Activated CD4-positive, alpha-beta T cell treated with anti-CD3 and anti-CD28 coated beads, Interleukin-2, amount 50 U/mL, for 4 hours (primary cell): ENCODE measurements around the gene CELF1.

Source experiments
- DNase-seq, 2 experiments: peaks; one replicate each; pipeline ENCODE4 v3.0.0-alpha.2; 2020

The CELF1 gene

DNA sequence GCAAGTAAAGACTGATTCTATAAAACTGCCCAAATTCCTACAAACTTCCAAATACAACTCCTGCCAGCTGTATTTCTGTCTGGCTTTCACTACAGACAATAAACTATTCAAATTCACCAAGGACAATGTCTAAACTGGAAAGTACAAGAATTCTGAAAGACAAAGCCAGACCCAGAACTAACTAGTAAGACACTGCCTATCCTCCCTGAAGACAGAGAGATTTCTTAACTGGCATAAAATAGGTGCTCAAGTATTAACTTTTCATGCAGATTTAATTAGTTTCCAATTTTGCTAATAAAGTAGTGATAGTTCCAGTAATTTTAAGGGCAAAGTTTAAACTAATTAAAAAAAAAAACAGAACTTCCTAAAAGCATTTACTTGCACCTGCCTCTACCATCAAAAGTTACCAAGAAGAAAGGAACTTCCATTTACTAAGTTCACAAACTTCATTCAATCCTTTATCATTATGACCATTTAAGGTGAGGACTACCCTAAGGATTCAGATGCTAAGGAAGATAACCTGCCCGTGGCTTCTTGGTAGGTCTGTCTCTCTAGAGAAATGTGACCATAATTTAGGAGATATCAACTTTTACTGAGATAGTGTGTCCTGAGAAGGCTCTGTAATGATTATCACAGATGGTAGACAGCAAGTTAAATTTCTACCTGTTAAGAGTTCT, 45.2 kb downstream of the CELF1 start:
- DNase-seq: no peak

DNA sequence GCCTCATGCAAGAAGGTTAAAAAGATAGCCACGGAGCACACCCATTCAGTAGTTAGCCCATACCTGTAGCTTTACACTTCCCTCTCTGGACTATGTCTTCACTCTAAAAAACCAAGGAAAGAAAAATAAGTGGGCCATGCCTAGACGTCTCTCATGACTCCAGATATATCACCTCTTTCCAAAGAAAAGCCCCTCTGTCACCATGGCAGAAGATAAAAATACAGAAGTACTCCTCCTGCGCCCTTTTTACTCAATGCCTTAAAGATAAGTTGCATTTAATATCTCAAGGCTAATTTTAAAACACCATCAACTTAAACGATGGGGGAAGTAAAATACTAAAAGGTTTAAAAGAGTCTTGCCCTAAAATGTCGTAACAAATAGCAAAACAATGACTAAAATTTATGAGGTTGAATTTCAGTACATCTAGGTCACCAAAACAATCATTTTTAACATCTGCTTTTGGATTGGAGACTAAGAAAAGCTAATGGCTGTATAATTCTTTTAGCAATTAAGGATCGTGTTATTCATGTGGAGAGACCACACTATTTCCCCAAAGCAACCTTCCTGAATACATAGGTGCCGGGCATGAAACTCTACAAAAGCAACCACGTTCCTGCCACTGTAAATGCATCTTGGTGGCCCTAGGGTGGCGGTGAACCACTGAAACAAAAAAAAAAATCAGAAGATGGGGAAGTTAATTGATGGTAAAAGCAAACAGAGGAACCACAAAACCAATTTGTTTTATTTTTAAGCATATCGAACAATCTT, 46.0 kb downstream of the CELF1 start:
- no peak for DNase-seq

DNA sequence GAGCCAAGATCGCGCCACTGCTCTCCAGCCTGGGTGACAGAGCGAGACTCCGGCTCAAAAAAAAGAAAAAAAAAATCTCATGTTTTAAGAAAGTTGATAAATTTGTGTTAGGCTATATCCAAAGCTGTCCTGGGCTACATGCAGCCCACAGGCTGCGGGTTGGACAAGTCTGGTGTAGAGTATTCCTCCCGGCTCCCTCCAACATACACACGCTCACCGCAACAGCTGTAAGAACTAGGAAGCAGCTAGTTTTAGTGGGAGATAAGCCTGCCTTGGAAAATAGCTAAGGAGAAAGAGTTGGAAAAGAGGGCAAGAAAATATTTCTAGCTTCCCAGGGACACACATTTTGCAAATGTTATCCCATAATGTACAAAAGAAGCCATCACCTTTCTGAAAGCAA, 46.6 kb downstream of the CELF1 start:
- no peak for DNase-seq

DNA sequence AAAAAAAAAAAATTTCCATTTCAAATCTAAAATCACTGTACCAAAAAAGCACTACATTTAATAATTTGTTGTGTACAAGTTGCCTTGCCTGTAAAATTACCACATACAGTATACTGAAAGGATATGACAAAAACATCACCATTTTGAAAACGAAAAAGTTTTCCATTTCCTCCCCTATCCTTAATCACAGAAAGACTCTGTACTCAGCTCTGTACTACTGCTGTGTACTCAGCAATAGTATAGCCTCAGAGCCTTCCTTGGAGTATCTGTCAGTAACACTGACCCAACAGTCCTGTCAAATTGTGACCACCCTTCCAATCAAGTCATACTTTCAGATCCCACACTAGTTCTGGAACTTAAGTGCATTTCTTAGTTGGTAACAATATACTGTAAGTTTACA, 48.0 kb downstream of the CELF1 start:
- no peak for DNase-seq

DNA sequence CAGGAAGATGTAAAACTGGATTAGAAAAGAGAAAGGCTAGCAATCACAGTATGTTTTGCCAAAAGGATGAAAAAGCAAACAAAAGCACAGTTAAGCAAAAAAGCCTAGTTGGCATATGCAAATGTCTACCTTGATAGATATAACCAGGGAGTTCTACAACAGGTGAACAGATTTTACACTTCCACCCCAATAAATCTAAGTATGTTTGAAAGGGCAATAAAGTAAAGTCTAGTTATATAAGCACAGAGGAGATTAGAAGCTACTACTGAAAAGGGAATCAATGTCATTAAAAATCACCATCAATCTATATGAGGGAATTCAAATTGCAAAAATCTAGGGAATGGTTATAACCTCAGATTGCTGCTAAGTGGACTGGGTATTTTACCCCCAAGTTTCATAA, 49.7 kb downstream of the CELF1 start:
- DNase-seq: no peak

DNA sequence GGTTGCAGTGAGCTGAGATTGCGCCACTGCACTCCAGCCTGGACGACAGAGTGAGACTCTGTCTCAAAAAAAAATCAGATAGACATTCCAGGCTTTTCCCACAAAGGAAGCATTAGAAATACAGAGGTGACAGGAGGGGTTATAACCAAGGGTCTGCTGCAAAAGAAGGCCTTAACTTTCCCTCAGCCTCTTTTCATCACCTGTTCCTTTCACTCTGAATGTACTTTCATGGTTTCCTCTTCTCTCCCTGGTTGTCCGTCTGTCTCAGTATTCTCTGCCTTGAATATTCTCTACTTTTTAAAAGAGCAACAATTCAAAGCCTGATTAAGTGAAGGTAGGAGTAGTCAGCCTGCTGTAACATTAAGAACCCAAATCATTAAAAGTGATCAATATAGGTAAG, 50.2 kb downstream of the CELF1 start:
- DNase-seq: no peak

DNA sequence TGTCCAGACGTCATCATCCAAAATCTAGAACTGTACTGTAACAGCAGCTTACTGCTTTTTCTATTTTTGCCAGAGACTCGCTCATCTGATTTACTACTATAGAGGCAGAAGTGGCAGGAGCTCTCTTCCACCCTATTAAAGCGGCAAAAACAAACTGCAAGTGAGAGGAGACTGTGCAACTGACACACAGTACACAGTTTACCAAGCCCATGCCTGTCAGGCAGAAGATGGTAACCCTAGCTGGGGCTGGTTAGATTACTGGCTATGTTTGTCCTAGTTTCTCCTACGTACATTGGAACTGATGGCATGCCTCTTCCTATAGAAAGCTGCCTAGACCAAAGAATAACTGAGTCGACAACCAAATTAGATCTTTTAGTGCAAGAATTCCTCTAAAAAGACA, 51.8 kb downstream of the CELF1 start:
- no peak for DNase-seq

DNA sequence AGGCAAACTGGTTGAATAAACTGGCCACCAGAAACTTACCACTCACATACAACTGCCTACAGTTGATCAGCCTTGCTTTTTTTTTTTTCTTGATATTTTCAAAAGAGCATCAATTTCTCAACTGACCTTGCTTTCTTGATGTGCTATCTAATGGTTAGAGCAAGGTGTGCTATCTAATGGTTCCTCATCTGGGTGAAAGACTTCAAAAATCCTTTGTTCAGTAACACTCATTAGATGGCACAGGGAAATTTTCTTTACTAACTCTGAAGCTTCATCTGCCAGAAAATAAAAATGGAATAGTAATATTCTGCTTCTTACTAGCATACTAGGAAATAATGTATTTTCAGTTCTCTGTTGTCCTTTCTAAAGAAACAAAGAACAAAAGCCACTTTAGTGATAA, 52.8 kb downstream of the CELF1 start:
- no peak for DNase-seq

DNA sequence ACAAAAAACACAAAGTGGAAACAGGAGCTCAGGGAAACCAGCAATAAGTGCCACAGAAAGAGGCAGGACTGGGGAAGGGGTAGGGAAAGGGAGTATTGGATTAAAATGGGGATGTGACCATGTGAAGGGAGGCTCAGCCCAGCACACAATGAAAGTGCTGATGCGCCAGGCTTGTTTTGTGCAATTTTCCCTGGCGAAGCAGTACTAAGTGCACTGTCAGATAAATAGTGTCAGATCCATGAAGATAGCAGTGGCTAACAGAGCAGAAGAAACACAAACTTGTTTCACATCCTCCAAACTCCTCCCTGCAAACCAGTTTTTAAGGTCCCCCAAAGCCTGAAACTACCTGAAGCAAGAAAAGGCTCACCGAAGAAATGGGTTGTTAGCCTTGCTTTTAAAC, 53.3 kb downstream of the CELF1 start:
- DNase-seq: no peak

DNA sequence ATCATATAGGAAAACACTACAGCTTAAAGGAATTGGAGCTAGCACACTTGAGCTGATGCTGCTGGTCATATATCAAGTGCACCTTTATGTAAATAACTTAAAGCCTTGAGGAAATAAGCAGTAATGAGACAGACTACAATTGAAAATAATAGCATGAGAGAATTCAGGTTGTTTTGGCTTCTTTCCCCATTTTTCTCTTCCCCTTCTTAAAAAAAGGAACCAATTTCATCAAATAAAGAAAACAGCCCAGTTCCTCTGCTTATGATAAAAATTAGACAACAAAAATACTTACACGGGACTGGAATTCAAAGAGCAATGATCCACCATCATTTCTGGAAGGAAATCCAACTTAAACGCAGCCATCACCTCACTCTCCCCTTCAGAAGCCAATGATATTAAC, 53.8 kb downstream of the CELF1 start:
- DNase-seq: no peak

DNA sequence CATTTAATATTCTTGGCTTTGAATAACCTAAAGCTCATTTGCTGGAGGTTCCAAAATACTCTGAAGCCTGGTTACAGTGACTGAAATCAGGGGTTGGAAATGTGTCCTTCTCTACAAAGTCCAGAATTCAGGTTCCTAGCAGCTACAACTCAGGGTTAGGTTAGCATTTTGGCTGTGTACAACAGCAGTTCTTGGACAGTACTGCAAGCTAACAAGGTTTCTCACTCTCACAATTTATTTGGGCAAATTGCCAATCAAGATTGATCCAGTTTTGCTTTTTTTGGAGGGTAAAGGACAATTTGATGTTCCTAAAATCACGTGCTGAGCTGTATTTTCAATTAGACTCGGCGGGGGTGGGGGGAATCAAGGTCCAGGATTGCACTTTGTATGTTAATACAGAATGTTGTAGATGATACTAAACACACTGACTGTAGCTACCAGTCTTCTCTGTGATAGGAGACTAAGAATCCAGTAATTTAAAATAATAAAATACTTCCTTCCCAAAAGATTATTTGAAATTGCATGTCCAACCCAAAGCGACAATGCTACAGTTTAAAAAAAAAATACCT, 54.3 kb downstream of the CELF1 start:
- DNase-seq: no peak

DNA sequence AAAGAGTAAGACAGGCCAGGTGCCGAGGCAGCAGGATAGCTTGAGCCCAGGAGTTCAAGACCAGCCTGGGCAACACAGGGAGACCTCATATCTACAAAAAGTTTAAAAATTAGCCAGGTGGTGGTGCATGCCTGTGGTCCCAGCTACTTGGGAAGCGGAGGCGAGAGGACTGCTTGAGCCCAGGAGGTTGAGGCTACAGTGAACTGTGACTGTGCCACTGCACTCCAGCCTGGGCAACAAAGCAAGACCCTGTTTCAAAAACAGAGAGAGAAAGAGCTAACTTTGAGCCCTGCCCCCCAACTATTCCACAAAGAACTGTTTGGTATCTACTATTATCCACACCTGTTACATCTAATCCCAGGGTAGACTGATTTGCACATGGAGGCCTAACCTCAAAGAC, 54.8 kb downstream of the CELF1 start:
- DNase-seq: no peak

DNA sequence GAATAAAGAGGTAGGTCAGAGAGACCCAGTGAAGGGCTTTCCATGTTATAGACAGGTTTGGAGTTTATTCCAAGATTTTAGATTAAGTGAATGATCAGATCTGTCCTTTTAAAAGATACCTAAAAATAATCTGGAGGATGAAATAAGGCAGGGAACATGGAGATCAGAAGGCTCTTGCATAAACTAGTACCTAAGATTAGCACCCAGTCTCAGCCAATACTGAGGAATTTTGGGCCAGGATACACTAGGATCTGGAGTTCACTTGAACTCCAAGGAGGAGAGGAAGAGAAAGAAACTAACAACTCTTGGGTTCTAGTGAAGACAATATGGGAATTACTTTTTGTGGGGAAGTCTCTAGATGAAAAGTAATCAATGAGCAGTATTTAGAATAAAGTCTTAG, 56.1 kb downstream of the CELF1 start:
- no peak for DNase-seq

DNA sequence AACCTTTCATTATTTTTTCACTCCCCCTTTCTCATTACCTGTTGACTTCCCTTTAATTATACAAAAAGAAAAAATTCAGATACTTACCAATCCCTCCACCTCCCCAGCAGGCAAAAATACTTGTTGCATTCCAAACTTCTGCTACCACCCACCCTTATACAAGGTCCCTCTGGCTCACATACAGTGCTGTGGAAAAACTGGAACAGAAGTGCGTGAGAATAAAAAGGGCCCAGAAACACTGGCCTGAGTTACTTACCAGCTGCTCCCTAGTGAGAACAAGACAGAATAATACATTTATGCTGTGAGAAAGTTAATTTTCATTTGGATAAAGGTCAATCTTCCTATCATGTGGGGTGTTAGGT, 57.1 kb downstream of the CELF1 start:
- no peak for DNase-seq

DNA sequence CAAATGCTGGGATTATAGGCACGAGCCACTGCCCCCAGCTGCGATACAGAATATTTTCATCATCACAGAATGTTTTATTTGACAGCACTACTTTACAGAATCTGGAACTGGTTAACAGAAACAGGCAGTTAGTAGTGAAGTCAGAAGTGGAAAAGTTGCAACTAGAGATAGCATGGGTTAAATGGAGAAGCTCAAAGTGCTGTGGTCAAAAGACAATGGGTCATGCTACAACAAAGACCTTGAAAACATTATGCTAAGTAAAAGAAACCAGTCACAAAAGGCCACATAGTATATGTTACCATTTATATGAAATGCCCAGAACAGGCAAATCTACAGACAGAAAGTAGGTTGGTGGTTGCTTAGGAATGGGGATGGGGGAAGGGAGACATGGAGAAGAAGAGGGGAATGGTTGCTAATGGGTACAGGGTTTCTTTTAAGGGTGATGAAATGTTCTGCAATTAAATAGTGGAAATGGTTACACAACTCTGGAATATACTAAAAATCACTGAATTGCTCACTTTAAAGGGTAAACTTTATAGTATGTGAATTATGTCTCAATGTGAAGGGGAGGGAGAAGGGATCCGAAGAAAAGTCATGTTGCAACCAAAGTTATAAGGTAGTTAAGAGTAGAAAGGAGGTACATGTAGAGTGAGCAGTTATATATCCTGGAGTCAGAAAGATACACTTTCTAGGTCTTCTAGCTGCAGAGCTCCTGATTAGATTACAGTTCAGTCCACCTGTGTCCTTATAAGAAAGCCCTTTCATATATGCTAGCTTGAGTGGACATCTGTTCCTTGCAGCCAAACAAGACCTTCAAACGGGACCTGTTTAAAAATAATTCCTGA, 57.7 kb downstream of the CELF1 start:
- no peak for DNase-seq

DNA sequence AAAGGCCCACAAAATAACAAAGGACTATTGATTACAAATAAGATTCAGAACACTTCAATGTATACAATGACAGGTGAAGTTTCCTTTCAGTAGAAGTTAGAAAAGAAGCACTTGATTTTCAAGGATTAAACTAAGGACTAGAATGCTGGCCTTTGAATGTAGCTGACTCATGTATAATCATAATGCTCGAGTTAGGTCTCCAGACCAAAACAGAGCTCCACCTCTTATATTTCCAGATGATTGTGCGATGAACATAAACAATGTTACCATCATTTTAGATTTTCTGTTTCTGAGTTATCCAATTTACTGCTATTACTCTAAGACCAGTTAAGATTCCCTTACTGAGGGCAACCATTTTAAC, 63.6 kb downstream of the CELF1 start:
- no peak for DNase-seq

DNA sequence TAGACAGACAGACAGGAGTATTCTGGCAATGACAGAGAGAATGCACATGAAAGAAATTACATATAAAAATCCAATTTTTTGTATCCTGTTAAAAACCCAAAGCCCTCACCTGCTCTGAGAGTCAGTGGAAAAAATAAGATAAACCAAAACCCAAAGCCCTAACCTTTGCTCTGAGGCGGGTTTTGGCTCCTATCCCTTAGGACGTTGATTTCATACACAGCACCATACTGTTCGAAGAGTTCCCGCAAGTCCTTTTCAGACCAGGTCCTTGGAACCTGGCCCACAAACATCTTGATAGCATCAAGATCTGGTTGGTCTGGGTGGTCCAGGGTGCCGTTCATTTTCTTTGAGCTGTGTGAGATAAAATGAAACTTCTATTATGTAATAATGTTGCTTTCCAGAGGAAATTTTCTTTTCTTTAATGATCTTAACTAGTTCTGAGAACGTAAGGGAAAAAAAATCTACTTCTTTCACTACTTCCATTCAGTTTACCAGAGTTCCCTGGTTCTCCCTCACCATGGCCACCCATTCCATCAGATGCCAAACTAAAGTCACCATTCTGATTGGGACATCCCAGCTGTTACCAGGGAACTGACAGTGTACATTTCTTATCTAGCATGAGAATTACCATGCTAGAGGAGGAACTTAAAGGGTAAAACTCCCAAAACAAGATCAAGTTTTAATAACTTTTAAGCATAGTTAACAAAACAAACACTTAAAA, 64.1 kb downstream of the CELF1 start:
- DNase-seq: no peak

DNA sequence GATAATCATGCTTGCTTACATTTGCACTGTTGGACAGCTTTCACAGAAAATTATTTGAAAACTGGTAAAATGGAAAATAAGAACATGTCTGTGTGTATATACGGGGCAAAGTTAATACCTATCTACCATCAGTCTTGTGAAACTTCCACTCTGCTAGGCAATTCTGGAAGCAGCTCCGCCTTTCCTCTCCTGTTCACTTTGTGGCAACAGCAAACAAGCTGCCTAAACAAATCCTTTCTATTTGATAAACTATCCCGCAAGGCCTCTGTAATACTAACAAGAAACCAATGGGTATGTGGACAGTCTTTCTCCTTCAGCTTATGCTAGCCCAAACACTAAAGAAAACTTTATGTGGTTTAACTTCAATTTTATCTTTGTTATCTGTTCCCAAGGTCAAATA, 64.8 kb downstream of the CELF1 start:
- no peak for DNase-seq

DNA sequence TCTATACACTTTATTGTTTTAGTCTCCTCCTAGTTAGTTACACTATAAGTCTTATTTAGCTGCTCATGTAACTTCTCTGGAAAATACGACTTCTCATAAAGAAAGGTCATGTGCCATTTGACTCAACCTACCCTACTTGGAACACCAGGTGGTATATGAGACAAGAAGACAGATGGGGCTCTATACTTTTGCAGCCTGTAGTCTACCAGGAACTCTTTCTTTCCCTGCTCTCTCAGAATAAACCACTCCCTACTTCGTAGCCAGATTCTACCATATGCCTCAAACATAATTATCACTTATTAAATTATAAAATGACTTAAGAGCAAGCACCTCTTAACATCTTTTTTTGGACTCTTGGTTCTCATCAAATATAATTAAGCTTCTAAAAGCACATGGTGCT, 65.5 kb downstream of the CELF1 start:
- DNase-seq: no peak

DNA sequence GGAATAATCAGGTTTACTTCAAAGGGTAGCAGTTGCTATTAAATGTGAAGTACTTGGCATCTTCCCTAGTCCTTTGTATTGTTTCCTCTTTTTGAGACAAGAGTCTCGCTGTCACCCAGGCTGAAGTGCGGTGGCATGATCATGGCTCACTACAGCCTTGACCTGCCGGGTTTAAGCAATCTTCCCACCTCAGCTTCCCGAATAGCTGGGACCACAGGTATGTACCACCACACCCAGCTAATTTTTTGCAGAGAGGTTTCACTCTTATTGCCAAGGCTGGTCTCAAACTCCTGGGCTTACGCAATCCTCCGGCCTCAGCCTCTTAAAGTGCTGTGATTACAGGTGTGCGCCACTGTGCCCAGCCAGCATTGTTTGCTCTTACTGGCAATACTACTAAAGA, 67.8 kb downstream of the CELF1 start:
- no peak for DNase-seq

DNA sequence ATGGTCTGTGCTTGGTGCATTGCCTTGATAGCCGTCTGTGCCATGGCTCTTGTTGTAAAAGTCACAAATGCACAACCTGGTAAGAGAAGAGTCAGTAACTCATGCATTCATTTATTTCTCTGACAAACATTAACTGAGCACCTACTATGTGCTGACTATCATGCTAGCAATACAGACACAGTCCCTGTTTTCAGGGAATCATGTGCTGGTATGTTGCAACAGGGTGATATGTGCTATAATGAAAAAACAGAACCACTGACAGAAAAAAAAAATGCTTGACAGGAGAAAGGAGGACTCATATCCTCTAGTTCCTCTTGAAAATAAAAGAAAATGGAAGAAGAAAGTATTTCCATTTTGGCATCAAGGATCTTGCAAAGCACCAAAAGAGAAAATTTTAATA, 69.5 kb downstream of the CELF1 start:
- no peak for DNase-seq

DNA sequence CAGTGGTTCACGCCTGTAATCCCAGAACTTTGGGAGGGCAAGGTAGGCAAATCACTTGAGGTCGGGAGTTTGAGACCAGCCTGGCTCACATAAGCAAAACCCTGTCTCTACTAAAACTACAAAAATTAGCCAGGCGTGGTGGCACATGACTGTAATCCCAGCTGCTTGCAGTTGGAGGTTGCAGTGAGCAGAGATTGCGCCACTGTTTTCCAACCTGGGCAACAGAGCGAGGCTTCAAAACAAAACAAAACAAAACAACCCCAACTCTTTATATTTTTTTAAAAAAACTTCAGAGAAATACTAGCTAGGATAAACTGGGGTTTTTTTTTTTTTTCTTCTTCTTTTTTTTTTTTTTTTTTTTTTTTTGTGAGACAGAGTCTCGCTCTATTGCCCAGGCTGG, 72.2 kb downstream of the CELF1 start:
- no peak for DNase-seq

DNA sequence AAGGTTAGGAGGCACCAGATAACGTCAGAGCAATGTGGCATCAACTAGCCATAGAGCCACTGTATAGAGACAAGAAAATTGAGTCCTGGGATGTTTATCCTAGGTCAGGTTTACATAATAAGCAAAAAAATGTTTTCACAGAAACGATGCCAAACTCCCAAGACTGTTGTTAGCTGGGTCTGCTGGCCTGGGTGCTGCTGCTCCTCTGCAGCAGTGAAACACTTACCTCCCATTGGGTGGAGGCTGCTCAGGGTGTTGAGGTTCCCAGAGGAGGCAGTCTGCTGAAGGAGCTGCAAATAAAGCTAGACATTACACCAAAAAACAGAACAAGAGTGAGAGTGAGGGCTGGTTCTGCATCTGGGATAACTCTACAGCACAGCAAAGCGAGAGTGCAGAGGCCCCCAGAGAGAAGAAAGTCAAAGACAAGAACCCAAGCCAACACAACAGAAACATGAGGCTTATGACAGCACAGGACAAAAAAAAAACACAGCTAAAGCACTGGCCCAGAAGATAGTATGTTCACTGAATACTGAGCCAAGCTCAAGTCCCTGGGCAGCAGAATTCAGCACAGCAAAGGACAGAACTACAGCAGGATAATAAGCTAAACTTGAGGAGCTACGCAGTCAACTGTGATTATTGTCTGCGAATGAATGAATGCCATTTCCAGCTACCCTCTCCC, 74.1 kb downstream of the CELF1 start:
- DNase-seq: no peak
